K562 (cell line): ENCODE measurements around the gene CLCNKA. TPM values are rescaled to one million over a fixed set of nuclear protein-coding genes. Genes with fewer than 3 reads are reported as not detected.

Experiments
- CBX8 ChIP-seq: fragments of 200-600 bp; sonication (generic); IDR thresholded peaks from 2 replicates; pipeline ENCODE4 v1.6.1; 2012; ENCODE audit warnings: borderline replicate concordance, mixed run types, low read depth, mild to moderate bottlenecking, moderate library complexity, mixed read lengths, low read length, control low read depth, inconsistent platforms; ENCODE audit not compliant: poor library complexity, severe bottlenecking; ENCODE audit errors: extremely low read depth
- FIP1L1 ChIP-seq: fragments of 200-400 bp; formaldehyde crosslinking; IDR thresholded peaks from 2 replicates; pipeline ENCODE4 v1.6.1; 2018; ENCODE audit warnings: mild to moderate bottlenecking, low read depth, low read length; ENCODE audit not compliant: poor library complexity, severe bottlenecking
- FOXM1 ChIP-seq, 2 experiments: fragments of 450-650 bp in 1 of 2; sonication (generic) in 1 of 2; formaldehyde crosslinking in 1 of 2; IDR thresholded peaks; 2 replicates each; pipeline versions ENCODE4 v1.6.1 to v1.9.0; 2017 to 2022; ENCODE audit warnings: low read depth in 2 of 2, mild to moderate bottlenecking in 2 of 2, missing genetic modification reagents in 1 of 2, moderate library complexity in 1 of 2
- LEF1 ChIP-seq: fragments of 450-650 bp; IDR thresholded peaks from 2 replicates; pipeline ENCODE4 v1.6.1; 2016; ENCODE audit warnings: mild to moderate bottlenecking
- MTA1 ChIP-seq: fragments of 450-650 bp; IDR thresholded peaks from 2 replicates; pipeline ENCODE4 v1.6.1; 2017; ENCODE audit warnings: borderline replicate concordance
- ZNF354B ChIP-seq: fragments of 250-450 bp; sonication (Bioruptor Pico); IDR thresholded peaks from 2 replicates; pipeline ENCODE4 v1.4.0; 2020
- polyA plus RNA-seq, 8 experiments: library from polyadenylated mRNA; depleted of rRNA in 4 of 8; stranded (reverse) in 5 of 8; unstranded in 3 of 8; fragments of >200 nt; fragmentation: Nextera tagmentation in 2 of 8; fragmentation: Illumina TruSeq in 1 of 8; extraction: Ambion mirVana in 2 of 8; extraction: Trizol in 1 of 8; gene quantifications; 2 replicates each; pipeline versions ENCODE4 v1.2.1 to v1.2.3, GENCODE V29; 2011 to 2014; ENCODE audit warnings: inconsistent platforms in 1 of 8, missing spikeins in 1 of 8
- total RNA-seq, 7 experiments: library from RNA; depleted of rRNA in 6 of 7; stranded (reverse); fragments of >200 nt in 6 of 7; fragmentation: Illumina TruSeq in 2 of 7; extraction: Trizol in 2 of 7; gene quantifications; 2 replicates each; pipeline versions ENCODE4 v1.2.1 to v1.2.3, GENCODE V29; 2011 to 2021; ENCODE audit warnings: low replicate concordance in 1 of 7
- TF ChIP-seq, protein P1 (sequence below), 2 experiments: fragments of 450-650 bp; IDR thresholded peaks; 2 replicates each; pipeline ENCODE4 v1.6.1; 2016; ENCODE audit warnings: mild to moderate bottlenecking in 2 of 2, borderline replicate concordance in 1 of 2, low read depth in 1 of 2, moderate library complexity in 1 of 2
- TF ChIP-seq, protein P2 (sequence below): fragments of 250-450 bp; sonication (Bioruptor Pico); IDR thresholded peaks from 2 replicates; pipeline ENCODE4 v1.5.0; 2021; ENCODE audit warnings: mild to moderate bottlenecking, borderline replicate concordance

CLCNKA gene
- total and polyA plus RNA-seq, 9 of the 15 experiments (the other 6 are each of a cell fraction or from before 2014, with no cell fraction given), result 0.03 to 0.37 (median 0.10) TPM; not detected in 3

DNA sequence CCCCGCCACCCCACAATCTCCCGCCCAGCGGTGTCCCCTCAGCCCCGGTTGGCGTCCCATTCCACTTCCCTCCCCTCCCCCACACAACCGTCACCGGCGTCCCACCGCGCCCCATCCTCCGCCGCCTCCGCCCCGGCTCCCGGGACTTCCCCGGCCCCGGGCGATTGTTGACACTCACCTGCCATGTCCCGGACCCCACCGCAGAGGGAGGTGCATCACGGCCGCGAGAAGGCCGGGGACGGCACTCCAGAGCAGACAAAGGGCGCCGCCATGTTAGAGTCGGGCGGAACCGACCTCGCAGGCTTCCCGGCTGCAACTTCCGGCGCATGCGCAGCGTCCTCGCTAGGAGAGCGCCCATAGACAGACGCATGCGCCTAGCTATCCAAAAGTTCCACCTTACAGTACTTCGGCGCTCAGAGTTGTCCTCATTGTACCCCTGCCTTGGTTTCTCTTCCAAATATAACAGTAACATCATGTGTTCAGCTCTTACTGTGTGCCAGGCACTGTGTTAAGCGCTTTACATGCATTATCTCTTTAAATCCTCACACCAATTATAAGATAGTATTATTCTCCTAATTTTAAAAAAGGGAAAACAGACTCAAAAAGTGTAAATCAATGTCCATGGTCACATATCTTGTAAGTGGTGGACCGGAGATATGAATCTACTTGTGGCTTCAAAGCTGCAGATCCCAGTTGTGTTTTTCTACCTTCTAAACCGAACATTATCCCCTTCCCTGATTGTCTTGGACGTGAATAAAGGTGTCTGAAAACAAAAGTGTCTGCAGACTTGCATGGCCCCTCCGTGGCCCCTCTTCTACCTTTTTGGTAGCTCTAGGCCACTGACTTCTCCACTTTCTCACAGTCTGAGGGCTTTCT, 45.8 kb upstream of the CLCNKA start, which contains the start of gene ZBTB17 (continued):
- TF ChIP-seq, protein P1, sequence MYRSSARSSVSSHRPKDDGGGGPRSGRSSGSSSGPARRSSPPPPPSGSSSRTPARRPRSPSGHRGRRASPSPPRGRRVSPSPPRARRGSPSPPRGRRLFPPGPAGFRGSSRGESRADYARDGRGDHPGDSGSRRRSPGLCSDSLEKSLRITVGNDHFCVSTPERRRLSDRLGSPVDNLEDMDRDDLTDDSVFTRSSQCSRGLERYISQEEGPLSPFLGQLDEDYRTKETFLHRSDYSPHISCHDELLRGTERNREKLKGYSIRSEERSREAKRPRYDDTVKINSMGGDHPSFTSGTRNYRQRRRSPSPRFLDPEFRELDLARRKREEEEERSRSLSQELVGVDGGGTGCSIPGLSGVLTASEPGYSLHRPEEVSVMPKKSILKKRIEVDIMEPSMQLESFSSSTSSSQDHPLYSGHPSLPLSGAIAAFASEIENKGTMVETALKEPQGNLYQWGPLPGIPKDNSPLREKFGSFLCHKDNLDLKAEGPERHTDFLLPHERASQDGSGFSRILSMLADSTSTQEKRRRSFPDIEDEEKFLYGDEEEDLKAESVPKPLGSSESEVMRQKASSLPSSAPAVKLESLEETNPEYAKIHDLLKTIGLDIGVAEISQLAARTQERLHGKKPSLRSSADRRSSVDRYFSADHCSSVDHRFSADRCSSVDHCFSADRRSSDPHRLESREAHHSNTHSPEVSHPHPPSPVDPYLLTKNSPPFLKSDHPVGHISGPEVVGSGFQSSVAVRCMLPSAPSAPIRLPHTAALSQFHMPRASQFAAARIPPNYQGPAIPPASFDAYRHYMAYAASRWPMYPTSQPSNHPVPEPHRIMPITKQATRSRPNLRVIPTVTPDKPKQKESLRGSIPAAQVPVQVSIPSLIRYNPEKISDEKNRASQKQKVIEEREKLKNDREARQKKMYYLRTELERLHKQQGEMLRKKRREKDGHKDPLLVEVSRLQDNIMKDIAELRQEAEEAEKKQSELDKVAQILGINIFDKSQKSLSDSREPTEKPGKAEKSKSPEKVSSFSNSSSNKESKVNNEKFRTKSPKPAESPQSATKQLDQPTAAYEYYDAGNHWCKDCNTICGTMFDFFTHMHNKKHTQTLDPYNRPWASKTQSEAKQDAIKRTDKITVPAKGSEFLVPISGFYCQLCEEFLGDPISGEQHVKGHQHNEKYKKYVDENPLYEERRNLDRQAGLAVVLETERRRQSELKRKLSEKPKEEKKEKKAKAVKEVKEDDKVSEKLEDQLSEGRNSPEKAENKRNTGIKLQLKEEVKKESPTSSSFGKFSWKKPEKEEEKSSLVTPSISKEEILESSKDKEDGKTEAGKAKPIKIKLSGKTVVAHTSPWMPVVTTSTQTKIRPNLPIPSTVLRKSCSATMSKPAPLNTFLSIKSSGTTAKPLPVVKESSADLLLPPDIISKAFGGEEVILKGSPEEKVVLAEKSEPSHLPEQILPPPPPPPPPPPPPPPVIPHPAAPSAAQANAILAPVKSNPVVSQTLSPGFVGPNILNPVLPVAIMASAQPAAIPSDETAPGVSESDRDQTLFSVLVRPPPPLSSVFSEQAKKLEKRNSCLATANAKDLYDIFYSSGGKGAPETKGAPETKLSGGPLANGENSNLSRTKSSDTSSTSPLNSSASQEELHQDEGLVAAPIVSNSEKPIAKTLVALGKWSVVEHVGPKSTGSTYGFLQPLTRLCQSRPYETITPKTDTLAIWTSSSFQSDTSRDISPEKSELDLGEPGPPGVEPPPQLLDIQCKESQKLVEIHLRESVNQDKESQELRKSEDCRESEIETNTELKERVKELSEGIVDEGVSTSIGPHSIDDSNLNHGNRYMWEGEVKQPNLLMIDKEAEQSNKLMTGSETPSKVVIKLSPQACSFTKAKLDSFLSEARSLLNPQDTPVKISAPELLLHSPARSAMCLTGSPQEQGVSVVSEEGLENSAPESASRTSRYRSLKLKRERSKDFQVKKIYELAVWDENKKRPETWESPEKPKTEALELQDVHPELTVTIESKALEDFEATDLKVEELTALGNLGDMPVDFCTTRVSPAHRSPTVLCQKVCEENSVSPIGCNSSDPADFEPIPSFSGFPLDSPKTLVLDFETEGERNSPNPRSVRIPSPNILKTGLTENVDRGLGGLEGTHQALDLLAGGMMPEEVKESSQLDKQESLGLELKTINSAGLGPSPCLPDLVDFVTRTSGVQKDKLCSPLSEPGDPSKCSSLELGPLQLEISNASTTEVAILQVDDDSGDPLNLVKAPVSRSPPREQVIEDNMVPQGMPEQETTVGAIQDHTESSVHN (IDR thresholded peaks at IDR 0.05; ENCODE audit: borderline replicate concordance in 1 of 2, low read depth in 1 of 2), result 0 out of 4 replicates have a peak, but pooled peaks of 1 of the 2 experiments have one; percentile 49
- TF ChIP-seq ZNF354B (CRISPR knock-in tag) (no peak), FOXM1 (IDR thresholded peaks at IDR 0.05; ENCODE audit: low read depth) (no peak), FOXM1 (CRISPR knock-in tag; IDR thresholded peaks at IDR 0.05; ENCODE audit: low read depth) (no peak; the same call in 1 of the 2 replicates), FIP1L1 (peak; percentile 76), LEF1 (no peak), CBX8 (no peak), MTA1 (peak; percentile 91)
- TF ChIP-seq, protein P2, sequence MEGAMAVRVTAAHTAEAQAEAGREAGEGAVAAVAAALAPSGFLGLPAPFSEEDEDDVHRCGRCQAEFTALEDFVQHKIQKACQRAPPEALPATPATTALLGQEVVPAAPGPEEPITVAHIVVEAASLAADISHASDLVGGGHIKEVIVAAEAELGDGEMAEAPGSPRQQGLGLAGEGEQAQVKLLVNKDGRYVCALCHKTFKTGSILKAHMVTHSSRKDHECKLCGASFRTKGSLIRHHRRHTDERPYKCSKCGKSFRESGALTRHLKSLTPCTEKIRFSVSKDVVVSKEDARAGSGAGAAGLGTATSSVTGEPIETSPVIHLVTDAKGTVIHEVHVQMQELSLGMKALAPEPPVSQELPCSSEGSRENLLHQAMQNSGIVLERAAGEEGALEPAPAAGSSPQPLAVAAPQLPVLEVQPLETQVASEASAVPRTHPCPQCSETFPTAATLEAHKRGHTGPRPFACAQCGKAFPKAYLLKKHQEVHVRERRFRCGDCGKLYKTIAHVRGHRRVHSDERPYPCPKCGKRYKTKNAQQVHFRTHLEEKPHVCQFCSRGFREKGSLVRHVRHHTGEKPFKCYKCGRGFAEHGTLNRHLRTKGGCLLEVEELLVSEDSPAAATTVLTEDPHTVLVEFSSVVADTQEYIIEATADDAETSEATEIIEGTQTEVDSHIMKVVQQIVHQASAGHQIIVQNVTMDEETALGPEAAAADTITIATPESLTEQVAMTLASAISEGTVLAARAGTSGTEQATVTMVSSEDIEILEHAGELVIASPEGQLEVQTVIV, result no peak
